ENCODE results near the gene MANSC4.
"Not testable (repeated sequence)": the region's sequence is repeated elsewhere in the genome, so short reads cannot be mapped to it uniquely, and the experiment has no call there.

MANSC4 gene

GRCh38 chr12:27747111-27747820 lies 32.8 kb downstream of the MANSC4 start:
- DNase-seq, result no peak

GRCh38 chr12:27745734-27746133 lies 34.3 kb downstream of the MANSC4 start:
- not testable (repeated sequence) for DNase-seq

GRCh38 chr12:27743601-27744000 lies 36.4 kb downstream of the MANSC4 start:
- DNase-seq, result no peak

GRCh38 chr12:27734321-27734720 lies 45.7 kb downstream of the MANSC4 start:
- DNase-seq, result not testable (repeated sequence)

- no peak for DNase-seq
Measured at GRCh38 chr12:27733791-27734190, 46.2 kb downstream of the MANSC4 start.

GRCh38 chr12:27733052-27733656 lies 46.9 kb downstream of the MANSC4 start:
- DNase-seq, result peak; percentile 20 to 41

- DNase-seq, result no peak
Measured at GRCh38 chr12:27732281-27732680, 47.8 kb downstream of the MANSC4 start.

GRCh38 chr12:27730097-27730588 lies 49.9 kb downstream of the MANSC4 start:
- no peak for DNase-seq

- no peak for DNase-seq
Measured at GRCh38 chr12:27723212-27723611, 56.8 kb downstream of the MANSC4 start.

Measured in CD4-positive, alpha-beta T cell treated with Interleukin-1 beta for 1 hour (primary cell).